Neural progenitor cell (in vitro differentiated cells): ENCODE results near the gene PLXNA4.

Source experiments
- CTCF ChIP-seq: fragments of 200-600 bp; sonication (generic); IDR thresholded peaks from 2 replicates; pipeline ENCODE4 v1.5.1; 2017; ENCODE audit warnings: antibody characterized with exemption, mild to moderate bottlenecking
- EZH2 ChIP-seq: fragments of 200-600 bp; sonication (generic); IDR thresholded peaks from 2 replicates; pipeline ENCODE4 v1.6.1; 2017; ENCODE audit warnings: antibody characterized with exemption, mild to moderate bottlenecking, moderate library complexity
- EZH2phosphoT487 ChIP-seq: fragments of 200-600 bp; sonication (generic); IDR thresholded peaks from 2 replicates; pipeline ENCODE4 v1.6.1; 2017; ENCODE audit warnings: antibody characterized with exemption

- TF ChIP-seq CTCF = no peak
- TF ChIP-seq EZH2 = no peak
- TF ChIP-seq EZH2phosphoT487 = no peak
Measured at GRCh38 chr7:132495936-132496335, 80.3 kb downstream of the PLXNA4 start.
